GM19023 (cell line): Measurements from ENCODE around the gene SPATA25.

Experiments
- ATAC-seq: cut with Tn5 transposase; IDR thresholded peaks from one replicate; pipeline ENCODE4 v1.9.1; 2021; ENCODE audit warnings: mild to moderate bottlenecking, moderate library complexity; ENCODE audit not compliant: unreplicated experiment

The SPATA25 gene

GRCh38 chr20:45841407-45842129, 45.9 kb downstream of the SPATA25 start:
- no peak for ATAC-seq

GRCh38 chr20:45840700-45841198, 46.7 kb downstream of the SPATA25 start:
- ATAC-seq, result no peak

GRCh38 chr20:45836841-45837240, 50.6 kb downstream of the SPATA25 start:
- no peak for ATAC-seq
